OCI-LY1 (cell line): ENCODE measurements around the gene SLC24A4.

Experiments
- H2AFZ ChIP-seq: fragments of 200-600 bp; sonication (generic), shearing (Covaris generic); 2 replicates; pipeline ENCODE4 v1.6.0; 2014; ENCODE audit warnings: antibody characterized with exemption, mild to moderate bottlenecking, low read length
- H3F3A ChIP-seq: fragments of 200-600 bp; sonication (generic), shearing (Covaris generic); 2 replicates; pipeline ENCODE4 v1.6.0; 2014; ENCODE audit warnings: mild to moderate bottlenecking, antibody characterized with exemption, low read length, moderate library complexity; ENCODE audit not compliant: insufficient read depth
- H3K27ac ChIP-seq: fragments of 200-600 bp; sonication (generic); 2 replicates; pipeline ENCODE4 v1.5.1; 2014; ENCODE audit warnings: low read length, mixed run types, mild to moderate bottlenecking, low read depth; ENCODE audit not compliant: poor library complexity, severe bottlenecking
- H3K27me3 ChIP-seq: fragments of 200-600 bp; sonication (generic); 2 replicates; pipeline ENCODE4 v1.6.0; 2014; ENCODE audit warnings: antibody characterized with exemption, mild to moderate bottlenecking, low read length, moderate library complexity; ENCODE audit not compliant: insufficient read depth
- H3K36me3 ChIP-seq: fragments of 200-600 bp; sonication (generic); 2 replicates; pipeline ENCODE4 v1.6.1; 2014; ENCODE audit warnings: mild to moderate bottlenecking, antibody characterized with exemption, low read length, moderate library complexity, mixed read lengths; ENCODE audit not compliant: insufficient read depth
- H3K4me1 ChIP-seq: fragments of 200-600 bp; sonication (generic); 2 replicates; pipeline ENCODE4 v1.5.1; 2014; ENCODE audit warnings: mild to moderate bottlenecking, low read length, moderate library complexity; ENCODE audit not compliant: insufficient read depth, severe bottlenecking
- H3K4me2 ChIP-seq: fragments of 200-600 bp; sonication (generic), shearing (Covaris generic); 2 replicates; pipeline ENCODE4 v1.6.1; 2014; ENCODE audit warnings: low read length
- H3K4me3 ChIP-seq: fragments of 200-600 bp; sonication (generic); 2 replicates; pipeline ENCODE4 v1.5.1; 2014; ENCODE audit warnings: low read length, low read depth, mild to moderate bottlenecking, mixed read lengths; ENCODE audit not compliant: poor library complexity, severe bottlenecking
- H3K79me2 ChIP-seq: fragments of 200-600 bp; shearing (Covaris generic); 2 replicates; pipeline ENCODE4 v1.6.1; 2016; ENCODE audit warnings: mixed run types, low read length, mixed read lengths; ENCODE audit not compliant: insufficient read depth
- H3K9ac ChIP-seq: fragments of 200-600 bp; sonication (generic), shearing (Covaris generic); 2 replicates; pipeline ENCODE4 v1.6.1; 2014; ENCODE audit warnings: mild to moderate bottlenecking, low read length, mixed read lengths
- H3K9me2 ChIP-seq: fragments of 200-600 bp; sonication (generic), shearing (Covaris generic); 2 replicates; pipeline ENCODE4 v1.6.1; 2014; ENCODE audit warnings: low read depth, mild to moderate bottlenecking, low read length, mixed read lengths
- H3K9me3 ChIP-seq: fragments of 200-600 bp; shearing (Covaris generic); 2 replicates; pipeline ENCODE4 v1.6.1; 2014; ENCODE audit warnings: low read length, mixed read lengths
- H4K20me1 ChIP-seq: fragments of 200-600 bp; sonication (generic), shearing (Covaris generic); 2 replicates; pipeline ENCODE4 v1.6.0; 2016; ENCODE audit warnings: mild to moderate bottlenecking, low read length; ENCODE audit not compliant: insufficient read depth
- EZH2 ChIP-seq: fragments of 200-600 bp; sonication (generic), shearing (Covaris generic); IDR thresholded peaks from 2 replicates; pipeline ENCODE4 v1.8.0; 2017; ENCODE audit warnings: borderline replicate concordance, mixed run types, mild to moderate bottlenecking, antibody characterized with exemption, low read length, moderate library complexity, mixed read lengths
- TF ChIP-seq, protein P1 (sequence below): fragments of 200-600 bp; sonication (generic), shearing (Covaris generic); IDR thresholded peaks from 2 replicates; pipeline ENCODE4 v1.5.1; 2017; ENCODE audit warnings: mild to moderate bottlenecking, antibody characterized with exemption, low read length, moderate library complexity, mixed read lengths

The SLC24A4 gene

DNA sequence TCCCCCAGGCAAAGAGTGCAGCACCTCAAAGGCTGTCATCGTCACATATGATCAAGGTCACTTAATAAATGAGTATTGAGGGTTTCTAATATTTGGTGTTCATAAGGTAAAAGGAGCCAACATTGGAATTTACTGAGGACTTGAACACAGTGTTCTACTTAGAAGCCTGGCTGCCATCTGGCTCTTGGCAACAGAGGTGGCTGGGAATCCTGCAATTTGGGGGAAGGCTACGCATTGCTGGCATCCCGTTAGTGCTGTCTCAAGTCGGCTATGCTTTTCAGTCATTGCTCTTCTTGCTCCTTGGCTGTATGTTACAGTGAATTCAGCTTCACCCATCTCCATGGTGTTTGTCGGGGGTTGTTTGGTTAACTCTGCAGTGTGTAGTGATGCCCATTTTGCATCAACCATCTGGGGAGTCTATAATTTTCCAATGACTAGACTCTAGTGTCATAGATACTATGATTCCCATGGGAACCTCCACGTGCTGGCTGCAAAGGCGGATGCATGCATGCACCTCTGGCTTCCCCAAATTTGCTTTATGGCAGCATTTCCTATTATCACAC is 12.9 kb upstream of the SLC24A4 start:
- Histone ChIP-seq H3K27me3 (peaks cover 4% of the 10 kb centered on the region; the same call in 1 of the 2 replicates), H3K36me3 (no peaks in the 10 kb centered on the region), H3F3A (no peaks in the 10 kb centered on the region), H3K9ac (no peak overlapping the region), H3K79me2 (no peaks in the 10 kb centered on the region), H4K20me1 (no peaks in the 10 kb centered on the region), H3K4me3 (no peak overlapping the region), H3K9me3 (no peaks in the 10 kb centered on the region), H3K4me2 (no peak overlapping the region), H3K27ac (no peak overlapping the region), H3K9me2 (no peaks in the 10 kb centered on the region), H2AFZ (no peak overlapping the region), H3K4me1 (no peaks in the 10 kb centered on the region)
- TF ChIP-seq EZH2, result no peak
- TF ChIP-seq, protein P1, sequence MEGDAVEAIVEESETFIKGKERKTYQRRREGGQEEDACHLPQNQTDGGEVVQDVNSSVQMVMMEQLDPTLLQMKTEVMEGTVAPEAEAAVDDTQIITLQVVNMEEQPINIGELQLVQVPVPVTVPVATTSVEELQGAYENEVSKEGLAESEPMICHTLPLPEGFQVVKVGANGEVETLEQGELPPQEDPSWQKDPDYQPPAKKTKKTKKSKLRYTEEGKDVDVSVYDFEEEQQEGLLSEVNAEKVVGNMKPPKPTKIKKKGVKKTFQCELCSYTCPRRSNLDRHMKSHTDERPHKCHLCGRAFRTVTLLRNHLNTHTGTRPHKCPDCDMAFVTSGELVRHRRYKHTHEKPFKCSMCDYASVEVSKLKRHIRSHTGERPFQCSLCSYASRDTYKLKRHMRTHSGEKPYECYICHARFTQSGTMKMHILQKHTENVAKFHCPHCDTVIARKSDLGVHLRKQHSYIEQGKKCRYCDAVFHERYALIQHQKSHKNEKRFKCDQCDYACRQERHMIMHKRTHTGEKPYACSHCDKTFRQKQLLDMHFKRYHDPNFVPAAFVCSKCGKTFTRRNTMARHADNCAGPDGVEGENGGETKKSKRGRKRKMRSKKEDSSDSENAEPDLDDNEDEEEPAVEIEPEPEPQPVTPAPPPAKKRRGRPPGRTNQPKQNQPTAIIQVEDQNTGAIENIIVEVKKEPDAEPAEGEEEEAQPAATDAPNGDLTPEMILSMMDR, result no peak

- no peak overlapping the region for H2AFZ ChIP-seq
- H3F3A ChIP-seq, result no peaks in the 10 kb centered on the region
- H3K36me3 ChIP-seq, result no peaks in the 10 kb centered on the region
- H3K4me2 ChIP-seq, result no peak overlapping the region
- TF ChIP-seq EZH2, result no peak
- TF ChIP-seq, protein P1, result no peak
- H3K79me2 ChIP-seq, result no peaks in the 10 kb centered on the region
- no peaks in the 10 kb centered on the region for H4K20me1 ChIP-seq
- no peaks in the 10 kb centered on the region for H3K9me2 ChIP-seq
- H3K9me3 ChIP-seq, result no peaks in the 10 kb centered on the region
- no peak overlapping the region for H3K4me3 ChIP-seq
- no peak overlapping the region for H3K27ac ChIP-seq
- H3K9ac ChIP-seq, result no peak overlapping the region
- H3K4me1 ChIP-seq, result no peaks in the 10 kb centered on the region
- H3K27me3 ChIP-seq, result peaks cover 4% of the 10 kb centered on the region; the same call in 1 of the 2 replicates
Measured at GRCh38 chr14:92310776-92311375, 12.1 kb upstream of the SLC24A4 start.

GRCh38 chr14:92314182-92314581 is 8.8 kb upstream of the SLC24A4 start:
- H4K20me1 ChIP-seq, result no peaks in the 10 kb centered on the region
- H3K9me3 ChIP-seq, result no peaks in the 10 kb centered on the region
- H3K27ac ChIP-seq, result no peak overlapping the region
- H2AFZ ChIP-seq, result no peak overlapping the region
- H3K27me3 ChIP-seq, result no peaks in the 10 kb centered on the region; the same call in 1 of the 2 replicates
- H3K4me1 ChIP-seq, result no peaks in the 10 kb centered on the region
- H3K4me2 ChIP-seq, result no peak overlapping the region
- H3K79me2 ChIP-seq, result no peaks in the 10 kb centered on the region
- H3K4me3 ChIP-seq, result no peak overlapping the region
- no peak overlapping the region for H3K9ac ChIP-seq
- no peaks in the 10 kb centered on the region for H3K9me2 ChIP-seq
- no peak for TF ChIP-seq EZH2
- TF ChIP-seq, protein P1, result no peak
- no peaks in the 10 kb centered on the region for H3K36me3 ChIP-seq
- H3F3A ChIP-seq, result no peaks in the 10 kb centered on the region
